GM12878 (cell line): ENCODE results near the gene STARD8. TPM values are rescaled to one million over a fixed set of nuclear protein-coding genes. Genes with fewer than 3 reads are reported as not detected.

Source experiments
- ATAC-seq: fragments of 200-7000 bp; cut with Tn5 transposase; 3 replicates; pipeline ENCODE4 v1.9.1; 2020; ENCODE audit warnings: mild to moderate bottlenecking, moderate library complexity
- BruUV-seq: library from RNA; stranded (reverse); fragments of 400-500 nt; replicated peaks from 2 replicates; lab custom pipeline; 2021; lab: Mats Ljungman, UMichigan
- CTCF ChIA-PET: fragments of 300-600 bp; sonication (Branson Sonifier 250); formaldehyde crosslinking; extraction: SDS; loops from one replicate; lab custom pipeline; 2021; ENCODE audit warnings: inconsistent platforms; lab: Yijun Ruan, JAX
- POLR2A ChIA-PET: fragments of 350-600 bp; formaldehyde crosslinking; extraction: SDS; loops from one replicate; lab custom pipeline; 2021; ENCODE audit warnings: inconsistent platforms; lab: Charles Lee
- RAD21 ChIA-PET: fragments of 300-600 bp; sonication (Branson Sonifier 250); formaldehyde crosslinking; loops from one replicate; lab custom pipeline; 2023; ENCODE audit warnings: antibody characterized with exemption; ENCODE audit not compliant: unreplicated experiment; lab: Charles Lee
- SMC1A ChIA-PET: fragments of 300-600 bp; sonication (Branson Sonifier 250); formaldehyde crosslinking; loops from one replicate; lab custom pipeline; 2023; ENCODE audit not compliant: unreplicated experiment, uncharacterized antibody; lab: Charles Lee
- DNase-seq: peaks from one replicate; pipeline ENCODE4 v3.0.0-alpha.2; 2011; ENCODE audit warnings: low read depth, low spot score
- FAIRE-seq: peaks from 3 replicates; lab custom pipeline; 2011; peaks lifted over from hg19 to GRCh38; lab: Jason Lieb, UNC
- H2AFZ ChIP-seq: 2 replicates; pipeline ENCODE4 v1.6.0; 2011; ENCODE audit warnings: low read depth, low read length, control low read depth; ENCODE audit not compliant: control insufficient read depth
- H3K27ac ChIP-seq: 2 replicates; pipeline ENCODE4 v1.5.1; 2011; ENCODE audit warnings: control low read depth; ENCODE audit not compliant: control insufficient read depth, insufficient read depth
- H3K27me3 ChIP-seq, 2 experiments: replicated peaks in 1 of 2; 2 replicates each; pipeline versions ENCODE4 v1.6.0 to v1.6.1; 2011; ENCODE audit warnings: low read length in 1 of 2; ENCODE audit not compliant: control insufficient read depth in 2 of 2, insufficient read depth in 2 of 2
- H3K36me3 ChIP-seq, 2 experiments: 2 replicates each; pipeline ENCODE4 v1.5.1; 2011; ENCODE audit warnings: low read length in 1 of 2; ENCODE audit not compliant: control insufficient read depth in 2 of 2, insufficient read depth in 2 of 2
- H3K4me1 ChIP-seq: 2 replicates; pipeline ENCODE4 v1.6.1; 2011; ENCODE audit warnings: mild to moderate bottlenecking, low read length, moderate library complexity, mixed read lengths; ENCODE audit not compliant: control insufficient read depth, insufficient read depth
- H3K4me2 ChIP-seq: 2 replicates; pipeline ENCODE4 v1.6.0; 2011; ENCODE audit warnings: control low read depth; ENCODE audit not compliant: control insufficient read depth, insufficient read depth
- H3K4me3 ChIP-seq: fragments of 200-600 bp; sonication (generic); 2 replicates; pipeline ENCODE4 v1.5.1; 2016
- H3K79me2 ChIP-seq: 2 replicates; pipeline ENCODE4 v1.6.0; 2011; ENCODE audit warnings: low read length; ENCODE audit not compliant: control insufficient read depth, insufficient read depth
- H3K9ac ChIP-seq: 2 replicates; pipeline ENCODE4 v1.8.0; 2011; ENCODE audit warnings: low read length, control low read depth, mixed read lengths; ENCODE audit not compliant: control insufficient read depth, insufficient read depth
- H3K9me3 ChIP-seq: replicated peaks from 3 replicates; pipeline ENCODE4 v1.5.1; 2011; ENCODE audit warnings: mild to moderate bottlenecking, low read length; ENCODE audit not compliant: control insufficient read depth, insufficient read depth
- H4K20me1 ChIP-seq: 2 replicates; pipeline ENCODE4 v1.6.0; 2011; ENCODE audit not compliant: control insufficient read depth, insufficient read depth
- ASH2L ChIP-seq: fragments of 300-600, 200-600 bp; sonication (generic); IDR thresholded peaks from 2 replicates; pipeline ENCODE4 v1.6.1; 2017; ENCODE audit warnings: low read depth, mild to moderate bottlenecking, borderline replicate concordance
- CREB1 ChIP-seq: IDR thresholded peaks from 2 replicates; pipeline ENCODE4 v1.6.1; 2012; ENCODE audit warnings: low read depth, mild to moderate bottlenecking, inconsistent platforms
- E2F8 ChIP-seq: fragments of 450-650 bp; IDR thresholded peaks from 2 replicates; pipeline ENCODE4 v1.6.1; 2018; ENCODE audit warnings: mild to moderate bottlenecking, low read depth, moderate library complexity; ENCODE audit not compliant: partially characterized antibody
- EGR1 ChIP-seq, 2 experiments: IDR thresholded peaks; 1 replicate in 1 of 2; 2 replicates in 1 of 2; pipeline ENCODE4 v1.6.1; 2011 to 2012; ENCODE audit warnings: low read depth in 2 of 2, low read length in 2 of 2, borderline replicate concordance in 1 of 2, mild to moderate bottlenecking in 1 of 2, moderate library complexity in 1 of 2
- HDAC2 ChIP-seq: fragments of 200-600 bp; sonication (generic); IDR thresholded peaks from 2 replicates; pipeline ENCODE4 v1.6.1; 2017
- IKZF1 ChIP-seq: fragments of 450-650 bp; conservative IDR thresholded peaks from 2 replicates; pipeline ENCODE4 v1.6.1; 2017; ENCODE audit warnings: antibody characterized with exemption, mild to moderate bottlenecking
- MYB ChIP-seq: fragments of 150-350 bp; IDR thresholded peaks from 2 replicates; pipeline ENCODE4 v1.6.1; 2014; ENCODE audit warnings: mild to moderate bottlenecking, low read depth, low read length, borderline replicate concordance
- SP1 ChIP-seq: IDR thresholded peaks from one replicate; pipeline ENCODE4 v1.6.1; 2011; ENCODE audit warnings: low read depth, low read length
- SPI1 ChIP-seq: IDR thresholded peaks from 2 replicates; pipeline ENCODE4 v1.6.1; 2011; ENCODE audit warnings: low read depth, mild to moderate bottlenecking, low read length, moderate library complexity, borderline replicate concordance; ENCODE audit not compliant: insufficient read depth
- TAF1 ChIP-seq: IDR thresholded peaks from 2 replicates; pipeline ENCODE4 v1.6.1; 2011; ENCODE audit warnings: mild to moderate bottlenecking, low read depth, low read length, borderline replicate concordance
- ZBTB11 ChIP-seq: fragments of 450-650 bp; formaldehyde crosslinking; IDR thresholded peaks from 2 replicates; pipeline ENCODE4 v1.5.0; 2022; ENCODE audit warnings: mild to moderate bottlenecking, missing genetic modification characterization
- ZNF274 ChIP-seq: IDR thresholded peaks from one replicate; pipeline ENCODE4 v1.8.0; 2011; ENCODE audit not compliant: insufficient read length, insufficient read depth
- WGBS: methylation state at CpG from one replicate; pipeline ENCODE4 v1.1.6; 2016; ENCODE audit warnings: low lambda C conversion rate; ENCODE audit not compliant: insufficient replicate concordance, insufficient coverage; ENCODE audit errors: missing lambda C conversion rate; 5-methylcytosine and 5-hydroxymethylcytosine counted together
- in situ Hi-C: fragments of 300-500 bp; cut with MboI; formaldehyde crosslinking; loops from 9 replicates; pipeline ENCODE4 v1.14.3; 2018; ENCODE audit warnings: mixed read lengths
- intact Hi-C: fragments of 100-400 bp; cut with micrococcal nuclease; formaldehyde crosslinking; loops from one replicate; pipeline ENCODE4 v1.14.2; 2022; ENCODE audit not compliant: unreplicated experiment
- polyA plus RNA-seq, 11 experiments: library from polyadenylated mRNA; depleted of rRNA in 4 of 11; unstranded in 6 of 11; stranded (reverse) in 5 of 11; fragments of >200 nt; fragmentation: Nextera tagmentation in 4 of 11; fragmentation: Illumina TruSeq in 1 of 11; extraction: Ambion mirVana in 4 of 11; extraction: Trizol in 1 of 11; gene quantifications; 1 replicate in 1 of 11; 2 replicates in 10 of 11; pipeline versions ENCODE4 v1.2.1 to v1.2.3, GENCODE V29; 2011 to 2016; ENCODE audit warnings: inconsistent platforms in 2 of 11, missing spikeins in 2 of 11, low read depth in 1 of 11
- total RNA-seq, 4 experiments: library from RNA; depleted of rRNA in 3 of 4; stranded (reverse); fragments of >200 nt in 3 of 4; fragmentation: Illumina TruSeq in 1 of 4; extraction: Trizol in 1 of 4; gene quantifications; 2 replicates each; pipeline versions ENCODE4 v1.2.1 to v1.2.3, GENCODE V29; 2013 to 2021

Gene STARD8
- total and polyA plus RNA-seq, 10 of the 15 experiments (the other 5 are each of a cell fraction or from before 2014, with no cell fraction given): 0.03 to 0.14 (median 0.07) TPM; not detected in 6

GRCh38 chrX:68684919-68685304 lies 37.4 kb downstream of the STARD8 start:
- Histone ChIP-seq H3K9ac (no peak overlapping the region), H3K4me1 (no peaks in the 10 kb centered on the region), H3K27me3 (no peaks in the 10 kb centered on the region; a peak in 1 of 4 replicates), H2AFZ (no peak overlapping the region), H3K27ac (no peak overlapping the region), H3K79me2 (no peaks in the 10 kb centered on the region), H3K36me3 (no peaks in the 10 kb centered on the region), H3K4me2 (no peak overlapping the region), H4K20me1 (no peaks in the 10 kb centered on the region), H3K4me3 (no peak overlapping the region), H3K9me3 (no peaks in the 10 kb centered on the region; the same call in 2 of the 3 replicates)
- ChIA-PET CTCF (no interaction called here), SMC1A (no interaction called here), RAD21 (no interaction called here), POLR2A (no interaction called here)
- 46% methylated on average over 2 of the region's 2 CpGs for whole genome bisulfite sequencing
- ATAC-seq (no peak), FAIRE-seq (no peak), DNase-seq (no peak)
- TF ChIP-seq ZNF274 (no peak), SPI1 (0 out of 2 replicates have a peak, but pooled peaks have one; percentile 22)
- intact Hi-C loops: no loop called here
- BruUV-seq: no TSS peak
- in situ Hi-C loops: no loop called here

- in situ Hi-C loops: no loop called here
- H3K4me3 ChIP-seq: no peak overlapping the region
- DNase-seq (no peak), FAIRE-seq (no peak), ATAC-seq (no peak)
- H3K27me3 ChIP-seq: no peaks in the 10 kb centered on the region; a peak in 1 of 4 replicates
- no peaks in the 10 kb centered on the region for H3K36me3 ChIP-seq
- intact Hi-C loops: no loop called here
- H4K20me1 ChIP-seq: no peaks in the 10 kb centered on the region
- H3K4me2 ChIP-seq: no peak overlapping the region; the same call in 1 of the 2 replicates
- WGBS: 3% methylated on average over 5 of the region's 5 CpGs
- no peak overlapping the region for H2AFZ ChIP-seq
- no peaks in the 10 kb centered on the region for H3K4me1 ChIP-seq
- RAD21 ChIA-PET: no interaction called here
- H3K79me2 ChIP-seq: no peaks in the 10 kb centered on the region
- CTCF ChIA-PET: no interaction called here
- BruUV-seq: no TSS peak
- H3K27ac ChIP-seq: no peak overlapping the region
- SMC1A ChIA-PET: no interaction called here
- no peaks in the 10 kb centered on the region; the same call in 2 of the 3 replicates for H3K9me3 ChIP-seq
- POLR2A ChIA-PET: no interaction called here
- H3K9ac ChIP-seq: no peak overlapping the region
- TF ChIP-seq E2F8 (no peak), IKZF1 (no peak), ASH2L (no peak), TAF1 (no peak), SP1 (no peak), ZBTB11 (CRISPR knock-in tag) (no peak), MYB (no peak), CREB1 (no peak), EGR1 (IDR thresholded peaks at IDR 0.05; ENCODE audit: borderline replicate concordance in 1 of 2, low read depth in 2 of 2, low read length in 2 of 2) (no peak), HDAC2 (no peak)
These were observed 38.2 kb downstream of the STARD8 start for GRCh38 chrX:68685685-68686084.
